ENCODE measurements around the gene PRKG2. TPM values are rescaled to one million over a fixed set of nuclear protein-coding genes. Genes with fewer than 3 reads are reported as not detected.
A peak's percentile ranks its signal among the peaks of the same experiment; 100 is the strongest.

The PRKG2 gene
- total RNA-seq, 3 donors from 2014 or later: 9.8 to 25.7 (median 14.4) TPM

DNA sequence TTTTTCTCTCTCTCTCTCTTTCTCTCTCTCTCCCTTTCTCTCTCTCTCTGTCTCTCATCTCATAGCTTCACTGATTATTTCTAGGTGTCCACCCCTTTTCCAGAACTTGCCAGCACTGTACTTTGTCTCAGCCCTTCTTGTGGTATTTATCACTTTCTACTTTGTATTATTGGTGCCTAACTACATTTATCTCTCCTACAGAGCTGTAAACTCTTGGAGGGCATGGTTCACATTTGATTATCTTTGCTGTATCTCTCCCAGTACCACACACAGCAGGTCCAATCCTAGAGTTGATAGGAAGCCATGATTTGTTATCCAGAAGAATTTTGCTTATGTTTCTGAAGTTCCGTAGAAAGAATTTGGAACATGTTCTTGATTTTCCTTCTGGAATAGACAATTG is 5.2 kb upstream of the PRKG2 start:
- ATAC-seq (peak; percentile 52), DNase-seq (no peak)
- intact Hi-C loops (cut with DNase I, micrococcal nuclease): no loop called here
- TF ChIP-seq, protein P1, sequence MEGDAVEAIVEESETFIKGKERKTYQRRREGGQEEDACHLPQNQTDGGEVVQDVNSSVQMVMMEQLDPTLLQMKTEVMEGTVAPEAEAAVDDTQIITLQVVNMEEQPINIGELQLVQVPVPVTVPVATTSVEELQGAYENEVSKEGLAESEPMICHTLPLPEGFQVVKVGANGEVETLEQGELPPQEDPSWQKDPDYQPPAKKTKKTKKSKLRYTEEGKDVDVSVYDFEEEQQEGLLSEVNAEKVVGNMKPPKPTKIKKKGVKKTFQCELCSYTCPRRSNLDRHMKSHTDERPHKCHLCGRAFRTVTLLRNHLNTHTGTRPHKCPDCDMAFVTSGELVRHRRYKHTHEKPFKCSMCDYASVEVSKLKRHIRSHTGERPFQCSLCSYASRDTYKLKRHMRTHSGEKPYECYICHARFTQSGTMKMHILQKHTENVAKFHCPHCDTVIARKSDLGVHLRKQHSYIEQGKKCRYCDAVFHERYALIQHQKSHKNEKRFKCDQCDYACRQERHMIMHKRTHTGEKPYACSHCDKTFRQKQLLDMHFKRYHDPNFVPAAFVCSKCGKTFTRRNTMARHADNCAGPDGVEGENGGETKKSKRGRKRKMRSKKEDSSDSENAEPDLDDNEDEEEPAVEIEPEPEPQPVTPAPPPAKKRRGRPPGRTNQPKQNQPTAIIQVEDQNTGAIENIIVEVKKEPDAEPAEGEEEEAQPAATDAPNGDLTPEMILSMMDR (IDR thresholded peaks at IDR 0.05): no peak
- Histone ChIP-seq H3K9me3 (no peaks in the 10 kb centered on the region), H3K36me3 (ENCODE audit: low read depth) (no peaks in the 10 kb centered on the region), H3K4me1 (ENCODE audit: low read depth) (no peaks in the 10 kb centered on the region), H3K4me3 (no peak overlapping the region)

DNA sequence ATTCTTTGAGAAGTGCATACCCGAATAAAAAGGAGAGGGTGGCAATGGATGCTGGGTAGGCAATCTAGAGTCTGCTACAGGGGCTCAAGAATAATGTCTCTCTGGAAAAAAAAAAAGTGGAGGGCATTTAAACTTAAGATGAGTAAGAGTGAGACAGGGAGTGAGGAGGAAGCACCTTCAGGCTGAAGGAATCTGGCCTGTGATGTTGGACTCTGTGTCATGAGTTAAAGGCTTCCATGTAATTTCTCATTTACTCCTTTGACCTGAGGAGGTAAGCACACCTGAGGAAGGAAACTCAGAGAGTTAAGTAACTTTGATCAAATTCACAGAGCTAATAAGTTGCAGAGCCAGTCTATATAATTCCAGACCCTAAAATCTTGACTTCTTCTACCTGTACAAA is 3.2 kb upstream of the PRKG2 start:
- no peak for DNase-seq
- TF ChIP-seq, protein P1 (IDR thresholded peaks at IDR 0.05): no peak
- no peaks in the 10 kb centered on the region for H3K36me3 ChIP-seq (ENCODE audit: low read depth)
- no peak overlapping the region for H3K4me3 ChIP-seq
- intact Hi-C loops (cut with DNase I, micrococcal nuclease): no loop called here
- peak; percentile 36 for ATAC-seq
- peaks cover 4% of the 10 kb centered on the region for H3K4me1 ChIP-seq (ENCODE audit: low read depth)
- H3K9me3 ChIP-seq: no peaks in the 10 kb centered on the region

DNA sequence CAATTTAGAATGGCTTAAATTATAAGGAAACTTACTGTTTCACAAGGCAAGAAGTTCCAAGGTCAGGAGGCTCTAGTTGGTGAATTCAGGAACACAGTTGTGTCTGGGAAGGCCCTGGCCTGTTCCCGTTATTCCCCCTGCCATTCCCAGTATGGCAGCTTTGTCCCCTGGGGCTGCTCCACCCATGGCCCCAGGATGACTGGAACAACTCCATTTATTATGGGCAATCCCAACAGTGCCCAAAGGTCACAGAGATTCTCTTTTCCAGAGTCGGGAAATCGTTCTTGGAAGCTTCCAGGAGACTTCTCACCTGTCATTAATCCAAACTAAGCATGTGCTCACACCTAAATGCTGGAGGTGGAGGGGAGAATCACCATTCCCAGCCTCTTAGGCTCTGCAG is 2.8 kb upstream of the PRKG2 start:
- no peak overlapping the region for H3K4me3 ChIP-seq
- ATAC-seq: peak; percentile 35
- no peaks in the 10 kb centered on the region for H3K36me3 ChIP-seq (ENCODE audit: low read depth)
- intact Hi-C loops (cut with DNase I, micrococcal nuclease): no loop called here
- no peaks in the 10 kb centered on the region for H3K9me3 ChIP-seq
- H3K4me1 ChIP-seq (ENCODE audit: low read depth): peaks cover 4% of the 10 kb centered on the region
- peak in 2 of 3 donors; percentile 7 to 27 for DNase-seq
- TF ChIP-seq, protein P1 (IDR thresholded peaks at IDR 0.05): no peak

DNA sequence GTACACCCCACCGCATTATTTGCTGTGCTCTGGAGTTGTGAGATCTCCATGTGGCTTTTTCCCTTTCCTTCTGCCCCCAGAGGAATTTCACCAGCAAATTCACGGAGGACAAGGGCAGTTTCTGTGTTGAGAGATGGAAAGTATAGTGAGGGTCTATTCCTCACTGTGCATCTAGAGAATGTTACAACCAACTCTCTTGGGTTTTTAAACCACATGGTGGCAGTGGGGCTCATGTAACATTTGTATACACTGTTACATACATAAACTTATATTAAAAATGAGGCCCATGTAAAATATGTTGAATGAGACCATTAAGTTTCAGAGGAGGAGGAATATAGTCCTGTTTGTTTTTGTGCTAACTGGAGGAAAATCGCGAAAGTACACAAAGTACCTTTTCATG is 909 bp upstream of the PRKG2 start:
- no peak overlapping the region for H3K4me3 ChIP-seq
- DNase-seq: no peak
- intact Hi-C loops (cut with DNase I, micrococcal nuclease): no loop called here
- TF ChIP-seq, protein P1 (IDR thresholded peaks at IDR 0.05): no peak
- ATAC-seq: no peak
- no peaks in the 10 kb centered on the region for H3K36me3 ChIP-seq (ENCODE audit: low read depth)
- no peaks in the 10 kb centered on the region for H3K9me3 ChIP-seq
- peaks cover 4% of the 10 kb centered on the region for H3K4me1 ChIP-seq (ENCODE audit: low read depth)

DNA sequence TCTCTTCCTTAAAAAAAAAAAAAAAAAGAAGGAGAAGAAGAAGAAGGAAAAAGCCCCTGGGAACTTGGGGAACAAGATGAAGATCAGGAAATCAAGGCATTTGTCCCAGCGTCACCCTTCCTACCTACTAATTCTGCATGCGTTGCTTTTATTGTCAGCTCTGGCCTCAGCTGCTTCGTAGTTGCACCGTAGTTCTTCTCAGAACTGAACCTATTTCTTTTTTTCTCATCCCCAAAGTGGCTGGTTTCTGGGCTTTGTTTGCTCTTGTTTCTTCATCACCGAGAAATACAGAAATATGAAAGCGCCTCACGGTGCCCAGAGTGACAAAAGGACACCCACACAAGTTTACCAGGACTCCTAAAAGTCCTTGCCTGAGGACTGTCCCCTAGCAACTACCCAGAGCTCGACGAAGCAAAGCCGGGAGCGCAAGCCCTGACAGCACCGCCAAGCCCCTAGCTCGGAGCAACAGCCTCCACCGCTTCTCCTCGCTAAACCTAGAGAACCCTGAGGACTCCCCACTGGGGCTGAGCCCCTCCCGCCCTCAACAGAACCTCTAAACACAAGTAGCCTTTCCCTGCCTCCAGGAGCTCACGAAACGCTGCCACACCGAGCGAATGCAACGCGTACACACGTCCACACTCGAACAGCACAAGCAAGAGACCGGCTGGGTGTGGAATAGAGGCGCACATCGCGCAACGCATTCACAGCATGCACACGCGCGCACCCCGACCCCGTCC is 710 bp downstream of the PRKG2 start:
- no peaks in the 10 kb centered on the region for H3K36me3 ChIP-seq (ENCODE audit: low read depth)
- peak in 2 of 3 donors; percentile 21 to 36 for DNase-seq
- H3K4me1 ChIP-seq (ENCODE audit: low read depth): peaks cover 4% of the 10 kb centered on the region
- TF ChIP-seq, protein P1 (IDR thresholded peaks at IDR 0.05): no peak
- peak; percentile 61 for ATAC-seq
- H3K9me3 ChIP-seq: no peaks in the 10 kb centered on the region
- H3K4me3 ChIP-seq: peak overlapping the region; percentile 3
- intact Hi-C loops (cut with DNase I, micrococcal nuclease): no loop called here

Data from mucosa of descending colon (tissue), 3 donors.